Left ventricle myocardium superior (tissue), 1 donor: ENCODE data around the gene MRPL10. TPM values are rescaled to one million over a fixed set of nuclear protein-coding genes. Genes with fewer than 3 reads are reported as not detected.

Experiments
- ATAC-seq: fragments of 200-7000 bp; cut with Tn5 transposase; one replicate; pipeline ENCODE4 v1.9.1; 2020; ENCODE audit warnings: mild to moderate bottlenecking, moderate library complexity
- DNase-seq: peaks from one replicate; pipeline ENCODE4 v3.0.0-alpha.2; 2020
- intact Hi-C: fragments of 100-400 bp; cut with micrococcal nuclease; formaldehyde crosslinking; loops from one replicate; pipeline ENCODE4 v1.11.0; 2022
- total RNA-seq: library from RNA; stranded (reverse); fragmentation: NEBNext Ultra II Directional; extraction: Animal tissue kit (Norgen Biotek cat#: 25700); gene quantifications from one replicate; pipeline ENCODE4 v1.2.1, GENCODE V29; 2021
- donor health status: DM: no; HTN: yes; CAD: no; lungs with severe emphysema.

MRPL10 gene
- total RNA-seq, 1 donor from 2014 or later: 53.5 TPM

DNA sequence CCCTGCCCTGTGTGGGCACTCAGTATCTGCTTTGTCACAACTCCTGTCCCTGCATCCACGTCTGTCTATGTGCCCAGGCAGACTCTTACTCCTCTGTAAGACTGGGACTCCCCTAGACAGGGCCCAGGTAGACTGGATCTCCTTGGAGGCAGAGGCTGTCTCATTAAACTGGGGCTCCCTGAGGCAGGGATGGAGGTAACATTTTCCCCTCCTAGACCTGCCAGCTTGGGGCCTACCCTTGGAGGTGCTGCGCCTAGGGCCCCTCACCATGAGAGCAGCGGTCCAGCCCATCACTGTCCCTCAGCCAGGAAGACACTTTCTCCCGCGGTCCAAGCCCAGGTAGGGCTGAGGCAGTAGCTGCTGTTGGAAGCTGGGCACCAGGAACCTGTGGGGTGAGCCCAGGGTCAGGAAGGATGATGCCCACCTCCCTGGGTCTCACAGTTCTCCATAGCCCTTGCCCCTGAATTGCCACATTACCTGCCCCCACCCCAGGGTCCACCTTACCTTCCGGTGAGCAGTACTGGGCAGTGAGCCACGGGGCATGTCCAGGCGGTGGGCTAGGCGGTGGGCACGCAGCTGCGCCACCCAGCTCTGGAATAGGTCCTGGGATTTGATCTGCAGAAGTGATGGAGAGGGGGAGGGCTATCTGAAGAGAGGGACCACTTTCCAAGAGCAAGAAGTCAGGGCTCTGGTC is 13.2 kb downstream of the MRPL10 start:
- ATAC-seq: no peak
- intact Hi-C loops: no loop called here
- DNase-seq: no peak

DNA sequence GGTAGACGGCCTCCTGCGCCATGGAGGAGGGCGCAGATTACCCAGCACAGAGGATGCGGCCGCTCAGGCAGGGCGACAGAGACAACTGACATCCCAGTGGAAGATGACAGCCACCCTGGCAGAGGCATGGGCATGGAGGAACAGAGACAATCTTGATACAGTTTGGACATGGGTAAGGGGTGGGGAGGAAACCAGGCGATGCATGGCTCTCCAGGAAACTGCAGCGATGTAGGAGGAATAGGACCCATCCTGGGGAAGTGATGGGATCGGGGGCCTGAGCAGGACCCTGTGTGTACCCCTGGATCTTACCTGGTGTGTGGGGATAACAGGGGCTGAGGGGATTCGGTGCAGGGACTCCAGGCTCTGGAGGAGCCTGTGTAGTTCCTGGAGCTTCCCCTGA is 14.4 kb downstream of the MRPL10 start:
- intact Hi-C loops: no loop called here
- ATAC-seq (no peak), DNase-seq (no peak)

DNA sequence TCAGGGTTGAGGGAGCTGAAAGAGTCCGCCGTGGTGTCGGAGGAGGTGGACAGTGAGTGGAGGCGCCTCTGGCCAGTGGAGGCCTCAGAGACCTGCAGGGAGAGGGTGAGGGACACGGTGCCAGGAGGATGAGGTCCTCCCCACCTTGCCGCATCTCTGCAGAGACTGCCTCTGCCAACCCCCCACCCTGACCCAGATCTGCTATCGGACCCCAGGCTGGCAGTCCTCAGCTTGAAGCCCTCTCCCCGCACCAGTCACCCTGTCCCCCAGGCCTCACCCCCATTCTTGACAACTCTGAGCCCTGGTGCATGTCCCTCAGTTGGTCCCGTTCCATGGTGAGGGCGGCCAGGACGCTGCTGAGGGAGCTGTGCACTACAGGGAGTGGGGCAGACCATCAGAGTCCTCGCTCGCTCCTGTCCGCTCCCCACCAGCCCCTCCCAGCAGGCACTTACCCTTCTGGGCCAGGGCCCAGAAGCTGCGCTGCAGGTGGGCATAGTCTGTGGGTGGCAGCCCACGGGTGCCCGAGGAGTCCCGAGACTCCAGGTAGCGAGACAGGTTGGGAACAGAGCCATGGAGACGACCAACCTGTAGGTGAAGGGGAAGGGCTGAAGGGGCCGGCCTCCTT is 15.1 kb downstream of the MRPL10 start:
- DNase-seq: no peak
- intact Hi-C loops: no loop called here
- no peak for ATAC-seq

DNA sequence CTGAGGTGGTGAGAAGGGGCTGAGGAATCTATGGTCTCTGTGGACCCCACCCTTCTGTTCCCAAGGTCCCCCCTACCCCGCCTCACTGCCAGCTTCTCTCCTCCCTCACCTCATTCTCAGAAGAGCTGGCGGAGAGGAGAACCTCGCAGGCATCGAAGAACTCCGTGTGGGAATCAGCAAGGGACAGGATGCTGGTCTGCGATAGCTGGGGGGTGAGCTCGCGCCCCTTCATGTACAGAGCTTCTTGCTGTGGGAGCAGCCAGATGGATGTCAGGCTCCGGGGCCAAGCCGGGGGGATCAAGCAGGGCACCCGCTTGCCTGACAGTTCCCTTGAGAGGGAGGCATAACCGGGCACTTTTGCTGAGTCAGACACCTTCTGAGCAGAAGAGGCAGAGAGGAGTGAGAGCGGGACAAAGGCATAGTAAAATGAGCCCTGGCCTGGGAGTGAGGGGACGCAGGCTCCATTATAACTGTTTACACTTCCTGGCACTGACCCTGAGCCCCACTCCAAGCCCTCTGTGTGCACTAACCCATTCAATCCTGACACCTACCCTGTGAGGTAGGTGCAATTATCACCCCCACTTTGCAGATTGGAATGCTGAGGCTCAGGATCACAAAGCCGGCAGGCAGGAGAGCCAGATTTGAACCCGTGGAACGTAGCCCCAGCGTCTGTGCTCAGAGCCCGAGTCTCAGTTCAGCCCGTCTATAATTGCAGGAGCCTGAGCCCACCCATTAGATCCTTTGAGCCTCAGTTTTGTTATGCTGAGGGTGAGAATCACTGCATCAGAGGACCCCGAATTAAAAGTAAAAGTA is 16.0 kb downstream of the MRPL10 start:
- no peak for ATAC-seq
- no peak for DNase-seq
- intact Hi-C loops: no loop called here

DNA sequence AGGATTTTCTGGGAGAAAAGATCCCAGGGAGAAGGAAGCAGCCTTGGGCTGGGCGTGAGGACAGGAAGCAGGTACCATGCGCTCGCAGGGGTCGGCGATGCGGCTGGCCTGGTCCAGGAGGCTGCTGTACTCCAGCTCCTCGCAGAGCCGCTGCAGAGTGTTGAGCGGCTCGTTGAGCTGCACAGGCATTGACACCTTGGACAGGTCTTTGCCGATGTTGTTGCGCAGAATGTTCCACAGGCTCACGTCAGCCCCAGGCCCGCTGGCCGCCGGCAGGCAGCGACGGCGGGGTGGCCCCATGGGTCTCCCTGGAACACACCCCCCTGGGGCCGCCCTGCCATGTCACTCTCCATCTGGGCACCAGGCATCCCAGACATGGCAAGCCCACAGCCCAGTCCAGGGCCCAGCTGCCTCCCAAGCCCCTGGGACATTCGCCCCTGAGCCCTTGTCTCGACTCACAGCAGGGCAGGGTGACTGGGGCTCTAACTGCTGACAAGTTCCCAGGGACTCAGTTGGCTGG is 17.8 kb downstream of the MRPL10 start:
- ATAC-seq (no peak), DNase-seq (no peak)
- intact Hi-C loops: no loop called here

DNA sequence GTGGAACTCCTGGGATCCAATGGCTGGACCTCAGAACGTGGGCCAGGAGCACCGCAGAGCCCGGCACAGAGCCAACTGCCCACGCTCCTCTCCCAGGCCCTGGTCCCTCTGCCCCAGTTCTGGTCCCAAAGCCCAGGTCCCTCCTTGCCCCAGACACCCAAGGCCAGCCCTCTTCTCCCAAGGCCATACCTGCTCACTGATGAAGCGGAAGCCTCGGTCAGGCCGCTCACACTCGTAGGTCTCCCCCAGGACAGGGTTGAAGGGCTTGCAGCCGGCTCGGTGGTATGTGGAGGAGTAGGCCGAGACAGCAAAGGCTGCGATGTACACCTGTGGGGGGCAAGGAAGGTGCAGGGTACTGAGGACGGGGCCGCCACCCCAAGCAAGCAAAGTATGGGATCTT is 18.3 kb downstream of the MRPL10 start:
- intact Hi-C loops: no loop called here
- ATAC-seq (no peak), DNase-seq (no peak)

DNA sequence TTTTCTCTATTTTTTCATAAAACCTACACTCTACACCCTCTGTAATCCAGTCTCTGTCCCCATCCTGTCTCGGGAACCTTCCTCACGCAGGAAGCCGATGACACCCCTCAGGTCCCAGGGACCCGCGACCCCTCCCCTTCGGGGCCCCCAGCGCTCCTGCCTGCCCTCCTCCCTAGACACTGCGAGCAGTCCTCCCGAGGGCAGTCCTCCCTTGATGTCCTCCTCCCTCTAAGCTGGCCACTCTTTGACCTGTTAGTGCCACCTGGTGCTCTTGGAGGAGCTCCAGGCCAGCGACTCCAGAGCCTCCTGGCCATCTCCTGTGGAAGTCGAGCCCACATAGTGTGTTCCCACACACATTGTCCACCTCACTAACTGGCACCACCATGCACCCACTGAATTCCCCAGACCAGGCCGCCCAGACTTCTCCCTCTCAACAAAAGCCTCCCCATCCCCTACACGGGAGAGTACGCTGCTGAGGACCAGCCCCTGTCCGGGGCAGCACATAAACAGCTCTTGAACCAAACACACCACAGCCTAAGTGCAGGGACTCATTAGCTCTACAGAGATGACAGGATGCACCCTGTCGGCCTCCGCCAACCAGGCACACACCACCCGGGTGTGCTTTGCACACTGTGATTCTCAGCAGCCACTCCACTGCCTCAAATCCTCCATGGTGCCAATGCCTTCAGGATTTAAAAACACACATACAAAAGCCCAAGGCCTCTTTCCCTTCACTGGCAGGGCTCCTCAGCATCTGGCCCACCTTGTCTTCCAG is 19.0 kb downstream of the MRPL10 start:
- DNase-seq: no peak
- intact Hi-C loops: no loop called here
- ATAC-seq: no peak

DNA sequence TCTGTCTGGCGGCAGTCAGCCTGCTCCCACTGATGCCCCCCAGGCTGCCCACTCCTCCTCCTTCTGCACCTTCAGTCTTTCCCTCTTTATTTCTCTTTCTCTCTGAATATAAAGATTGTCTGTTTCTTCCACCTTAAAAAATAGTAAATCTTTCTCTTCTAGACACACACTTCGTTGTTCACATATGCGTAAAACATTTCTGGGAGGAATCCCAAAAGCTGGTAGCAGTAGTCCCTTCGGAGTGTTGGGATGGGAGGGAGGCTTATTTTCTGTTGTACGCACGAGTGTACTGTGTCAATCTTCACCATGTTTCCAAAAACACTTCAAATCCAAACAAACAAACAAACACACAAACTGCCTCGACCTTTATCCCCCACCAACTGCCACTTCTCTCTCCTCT is 19.6 kb downstream of the MRPL10 start:
- DNase-seq: no peak
- no peak for ATAC-seq
- intact Hi-C loops: no loop called here

DNA sequence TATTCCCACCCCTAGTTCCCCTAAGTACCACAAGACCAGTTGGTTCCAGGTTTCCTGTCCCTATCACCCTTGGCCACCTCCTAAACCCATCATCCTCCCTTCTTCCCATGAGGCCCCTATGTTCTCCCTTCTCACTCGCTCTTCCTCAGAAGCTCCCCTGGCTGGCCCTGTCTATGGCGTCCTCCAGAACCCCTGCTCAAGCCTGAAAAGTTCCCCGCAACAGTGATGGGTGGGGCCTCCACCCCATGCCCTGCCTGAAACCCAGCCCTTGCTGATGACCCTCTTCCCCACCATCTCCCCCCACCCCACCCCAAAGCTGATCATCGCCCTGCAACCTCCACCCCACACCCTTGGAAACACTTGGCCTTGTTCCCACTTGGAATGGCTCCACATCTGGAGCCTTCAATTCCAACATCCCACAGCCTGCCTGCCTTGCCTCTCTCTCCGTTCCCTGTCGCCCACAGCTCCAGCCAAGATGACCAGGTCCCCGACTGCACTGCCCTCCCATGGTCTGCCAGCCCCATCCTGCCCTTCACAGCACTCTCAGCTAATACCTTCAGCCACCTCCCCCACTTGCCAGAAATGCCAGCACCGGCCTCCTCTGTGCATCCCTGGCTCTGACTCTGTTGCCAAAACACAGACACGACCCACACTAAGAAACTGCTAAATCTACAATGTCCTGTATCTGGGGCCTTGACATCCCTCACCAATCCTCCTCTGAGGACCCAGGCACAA is 20.3 kb downstream of the MRPL10 start:
- DNase-seq (no peak), ATAC-seq (no peak)
- intact Hi-C loops: no loop called here

DNA sequence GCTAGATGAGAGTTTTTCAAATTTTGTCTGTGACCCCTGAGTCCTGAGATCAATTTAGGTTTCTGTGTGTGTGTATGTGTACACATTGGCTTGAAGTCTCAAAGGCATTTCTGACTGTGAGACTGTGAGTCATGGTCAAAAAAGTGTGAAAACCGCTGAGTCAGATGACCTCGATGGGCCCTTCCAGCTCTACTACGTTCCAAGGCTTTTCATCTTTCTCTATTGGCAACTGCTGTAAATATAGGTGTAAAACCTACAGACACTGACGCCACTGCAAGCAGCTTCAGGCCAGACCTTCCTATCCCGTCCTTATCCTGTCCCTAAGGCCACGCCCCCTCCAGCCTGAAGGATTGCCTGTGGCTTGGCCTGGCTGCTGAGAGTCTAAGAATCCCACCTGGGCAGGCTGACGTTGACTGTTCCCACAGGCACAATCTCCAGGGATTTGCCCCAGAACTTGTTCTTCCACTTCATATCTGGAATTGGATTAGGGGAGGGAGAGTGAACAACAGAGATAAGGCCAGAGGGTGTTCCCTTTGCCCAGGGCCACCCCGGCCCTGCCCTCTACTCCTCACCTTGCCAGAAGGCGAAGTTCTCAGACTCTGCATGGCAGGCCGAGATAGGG is 21.0 kb downstream of the MRPL10 start:
- DNase-seq (no peak), ATAC-seq (no peak)
- intact Hi-C loops: no loop called here

DNA sequence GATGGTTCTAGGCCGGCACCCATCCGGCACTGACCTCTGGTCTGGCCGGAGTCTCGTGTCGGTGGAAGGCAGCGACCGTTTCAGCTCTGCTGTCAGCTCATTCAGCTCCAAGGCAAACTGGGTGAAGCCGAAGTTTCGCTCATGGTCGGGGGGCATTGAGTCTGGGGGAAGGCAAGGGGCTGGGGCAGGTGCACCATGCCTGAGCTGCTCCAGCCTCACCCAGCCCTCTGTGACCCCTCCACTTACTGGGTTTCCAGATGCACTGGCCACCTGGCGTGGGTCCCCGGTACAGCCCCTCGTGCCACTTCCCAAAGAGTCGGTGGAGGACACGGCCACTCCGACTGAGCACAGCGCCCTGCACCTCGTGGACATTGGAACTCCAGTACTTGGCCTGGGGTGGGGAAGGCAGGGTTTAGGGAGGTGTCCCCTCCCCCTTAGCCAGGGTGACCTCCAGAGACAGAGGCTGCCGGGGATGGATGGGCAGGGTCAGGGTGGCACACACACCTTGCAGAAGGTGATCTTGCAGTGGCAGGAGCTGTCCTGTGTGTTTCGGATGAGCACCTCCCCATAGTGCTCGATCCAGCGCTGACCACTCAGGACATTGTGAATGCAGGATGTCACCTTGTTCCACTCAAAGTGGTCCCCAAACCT is 22.4 kb downstream of the MRPL10 start:
- no peak for ATAC-seq
- intact Hi-C loops: no loop called here

DNA sequence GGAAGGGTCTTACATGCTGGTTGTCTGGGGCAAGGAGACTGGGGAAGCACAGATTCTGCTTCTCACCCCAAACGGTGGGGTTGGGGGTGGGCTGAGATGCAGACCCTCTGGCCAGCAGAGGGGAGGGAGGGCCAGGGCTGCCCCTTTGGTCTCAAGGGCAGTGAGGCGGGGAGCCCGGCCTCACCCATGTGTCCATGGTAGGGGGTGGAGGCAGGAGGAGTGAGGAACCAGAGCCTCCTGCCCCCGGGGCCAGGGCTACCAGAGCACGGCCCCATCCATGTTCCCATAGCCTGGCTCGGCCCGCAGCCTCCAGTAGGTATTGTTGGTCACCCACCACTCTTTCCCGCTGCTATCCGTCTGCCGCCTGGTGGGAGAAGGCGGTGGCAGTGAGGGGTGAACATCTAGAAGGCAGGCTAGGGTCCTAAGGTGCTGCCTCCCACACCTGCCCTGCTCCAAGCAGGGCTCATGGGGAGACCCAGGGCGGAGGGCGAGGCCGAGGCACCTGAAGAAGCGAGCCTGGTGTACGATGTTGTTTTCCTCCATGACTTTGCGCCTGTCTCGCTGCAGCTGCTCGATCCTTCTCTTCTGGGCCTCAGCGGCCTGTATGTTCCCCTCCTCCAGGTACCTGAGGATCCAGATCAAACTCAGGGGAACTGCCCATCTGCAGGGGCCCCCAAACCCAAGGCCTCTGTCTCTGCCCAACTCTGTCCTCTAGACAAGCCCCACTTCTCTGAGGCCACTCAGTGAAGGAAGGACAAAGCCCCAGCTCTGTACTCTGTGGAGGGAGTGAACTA is 23.1 kb downstream of the MRPL10 start:
- no peak for DNase-seq
- intact Hi-C loops: no loop called here

More for the DNA sequence above, 22.4 kb downstream of the MRPL10 start:
- no peak for DNase-seq

DNA sequence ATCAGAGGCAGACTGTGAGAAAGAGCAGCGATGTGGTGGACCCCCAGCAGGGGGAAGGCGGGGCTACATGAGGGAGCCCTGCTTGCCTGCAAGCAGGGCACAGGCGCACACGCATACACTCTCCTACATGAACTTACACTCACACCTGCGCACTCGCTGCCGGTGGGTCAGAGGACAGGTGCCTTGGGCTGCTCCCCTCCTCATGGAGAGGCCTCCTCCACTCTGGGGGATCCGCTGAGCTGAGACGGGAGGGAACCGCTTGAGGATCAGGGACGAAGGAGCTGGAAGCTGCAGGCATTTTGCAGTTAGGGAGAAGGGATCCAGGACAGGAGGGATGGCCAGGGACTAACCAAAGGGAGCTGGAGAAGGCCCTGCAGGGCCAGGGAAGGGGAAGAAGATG is 23.9 kb downstream of the MRPL10 start:
- ATAC-seq (no peak), DNase-seq (no peak)
- intact Hi-C loops: no loop called here

More for the DNA sequence above, 23.1 kb downstream of the MRPL10 start:
- no peak for ATAC-seq

DNA sequence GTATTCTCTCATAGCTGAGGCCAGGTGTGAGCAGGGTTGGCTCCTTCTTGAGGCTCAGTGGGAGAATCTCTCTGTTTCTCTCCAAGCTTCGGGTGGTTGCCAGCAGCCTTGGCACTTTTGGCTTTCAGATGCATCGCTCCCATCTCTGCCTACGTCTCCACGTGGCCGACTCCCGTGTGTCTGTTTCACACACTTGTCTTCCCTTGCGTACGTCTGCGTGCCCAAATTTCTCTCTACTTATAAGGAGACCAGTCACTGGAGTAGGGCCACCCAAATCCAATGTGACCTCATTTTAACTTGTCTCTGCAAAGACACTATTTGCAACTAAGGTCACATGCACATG is 24.5 kb downstream of the MRPL10 start:
- intact Hi-C loops: no loop called here
- DNase-seq (no peak), ATAC-seq (no peak)

DNA sequence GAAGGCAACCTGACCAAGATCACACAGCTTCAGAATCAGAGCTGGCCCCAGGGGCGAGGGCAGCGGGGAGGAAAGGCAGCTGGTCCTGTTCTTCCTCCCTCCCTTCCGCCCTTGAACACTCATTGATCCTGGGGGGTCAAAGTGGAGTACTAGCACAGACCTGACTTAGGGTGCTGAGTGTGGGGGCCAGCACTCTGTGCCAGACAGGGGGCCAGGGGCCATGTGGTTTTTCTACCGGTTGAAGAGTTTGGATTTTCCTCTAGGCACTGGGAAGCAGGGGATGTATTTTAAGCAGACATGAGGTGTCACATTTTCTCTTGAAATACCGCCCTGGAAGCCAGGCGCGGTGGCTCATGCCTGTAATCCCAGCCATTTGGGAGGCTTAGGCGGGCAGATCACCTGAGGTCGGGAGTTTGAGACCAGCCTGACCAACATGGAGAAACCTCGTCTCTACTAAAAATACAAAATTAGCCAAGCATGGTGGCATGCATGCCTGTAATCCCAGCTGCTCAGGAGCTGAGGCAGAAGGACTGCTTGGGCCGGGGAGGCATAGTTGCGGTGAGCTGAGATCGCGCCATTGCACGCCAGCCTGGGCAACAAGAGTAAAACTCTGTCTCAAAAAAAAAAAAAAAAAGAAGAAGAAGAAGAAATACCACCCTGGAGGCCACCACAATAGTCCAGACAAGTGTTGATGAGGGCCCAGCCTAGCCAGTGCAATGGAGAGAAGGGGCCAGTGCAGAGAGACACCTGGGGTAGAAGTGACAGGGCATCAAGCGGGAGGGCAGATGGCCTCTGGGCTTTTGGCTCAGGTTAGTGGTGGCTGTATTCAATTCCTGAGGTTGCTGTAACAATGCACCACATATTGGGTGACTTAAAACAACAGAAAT is 25.1 kb downstream of the MRPL10 start:
- intact Hi-C loops: no loop called here
- ATAC-seq (peak; percentile 6), DNase-seq (no peak)

DNA sequence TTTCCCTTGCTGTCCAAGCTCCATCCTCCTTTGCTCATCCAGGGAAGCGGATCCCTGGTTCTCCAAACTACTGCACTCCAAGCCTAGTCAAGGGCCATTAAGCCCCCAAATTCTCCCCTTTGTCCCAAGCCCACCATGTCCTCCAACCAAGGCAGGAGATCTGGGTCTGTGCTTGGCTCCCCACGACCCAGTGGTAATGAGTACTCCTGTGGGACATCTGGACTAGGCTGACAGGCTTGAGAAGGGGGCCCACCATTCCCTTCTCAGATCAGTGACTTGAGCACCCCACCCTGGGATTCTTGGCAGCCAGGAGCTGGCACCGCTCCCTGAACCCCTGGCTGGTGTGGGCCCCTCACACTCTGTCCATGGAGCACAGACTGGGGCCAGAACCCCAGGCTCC is 26.9 kb downstream of the MRPL10 start:
- ATAC-seq (no peak), DNase-seq (no peak)
- intact Hi-C loops: no loop called here
